GM19455 (cell line): ENCODE results near the gene KCNG1.
"Not testable (repeated sequence)": the region's sequence is repeated elsewhere in the genome, so short reads cannot be mapped to it uniquely, and the experiment has no call there.

Experiments used
- ATAC-seq: cut with Tn5 transposase; IDR thresholded peaks from one replicate; pipeline ENCODE4 v1.9.1; 2021; ENCODE audit not compliant: unreplicated experiment

The KCNG1 gene

DNA sequence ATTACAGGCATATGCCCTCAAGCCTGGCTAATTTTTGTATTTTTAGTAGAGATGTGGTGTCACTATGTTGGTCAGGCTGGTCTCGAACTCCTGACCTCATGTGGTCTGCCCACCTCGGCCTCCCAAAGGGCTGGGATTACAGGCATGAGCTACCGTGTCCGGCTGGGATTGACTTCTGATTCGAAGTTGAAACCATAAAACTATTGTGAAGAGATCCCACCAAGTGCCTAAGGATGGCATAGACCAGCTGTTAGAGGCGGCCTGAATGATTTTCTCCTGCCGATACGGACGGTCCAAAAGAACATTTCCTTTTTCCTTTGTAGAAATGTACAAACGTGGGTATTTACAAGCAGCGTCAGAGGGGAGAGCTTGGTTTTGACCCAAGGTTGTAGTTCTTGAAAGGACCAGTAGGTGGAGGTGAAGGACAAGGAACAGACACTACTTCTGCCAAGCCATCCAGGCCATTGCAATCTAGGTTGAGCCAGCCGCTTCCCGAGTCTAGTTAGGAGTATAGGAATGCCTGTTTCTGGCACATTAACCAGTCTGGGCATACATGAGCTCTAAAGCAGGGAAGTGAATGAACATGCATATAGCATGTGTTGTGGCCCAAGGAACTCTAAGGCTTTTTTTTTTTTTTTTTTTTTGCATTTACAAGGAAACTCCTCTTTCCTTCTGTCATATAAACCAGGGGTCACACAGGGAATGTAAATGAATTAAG is 35.3 kb downstream of the KCNG1 start:
- no peak for ATAC-seq

DNA sequence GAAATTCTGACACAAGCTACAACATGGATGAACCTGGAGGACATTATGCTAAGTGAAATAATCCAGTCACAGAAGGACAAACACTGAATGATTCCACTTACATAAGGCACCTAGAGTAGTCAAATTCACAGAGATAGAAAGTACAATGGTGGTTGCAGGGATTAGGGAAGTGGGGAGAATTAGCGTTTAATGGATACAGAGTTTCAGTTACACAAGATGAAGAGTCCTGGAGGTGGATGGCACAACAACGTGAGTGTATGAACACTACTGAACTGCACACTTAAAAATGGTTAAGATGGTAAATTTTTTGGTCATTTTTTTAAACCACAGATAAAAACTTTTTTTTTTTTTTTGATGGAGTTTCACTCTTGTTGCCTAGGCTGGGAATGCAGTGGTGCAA is 39.6 kb downstream of the KCNG1 start:
- ATAC-seq, result no peak

DNA sequence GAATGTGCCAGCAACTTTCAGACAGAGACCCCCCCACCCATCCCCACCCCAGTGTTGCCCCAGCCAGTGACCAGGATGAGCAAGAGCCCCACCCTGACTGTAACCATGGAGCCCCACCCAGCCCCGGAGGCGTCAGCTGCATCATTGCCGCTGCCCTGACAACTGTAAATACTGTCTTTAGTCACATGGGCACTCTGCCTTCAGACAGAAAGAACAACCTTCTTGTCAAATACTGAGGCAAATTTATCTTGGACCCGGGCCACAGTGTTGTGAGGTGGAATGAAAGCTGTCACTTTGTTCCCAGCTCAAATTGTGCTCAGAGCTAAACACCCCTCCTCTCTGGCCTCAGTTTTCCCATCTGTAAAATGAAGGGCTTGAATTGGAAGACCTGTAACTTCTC is 40.5 kb downstream of the KCNG1 start:
- ATAC-seq, result no peak

DNA sequence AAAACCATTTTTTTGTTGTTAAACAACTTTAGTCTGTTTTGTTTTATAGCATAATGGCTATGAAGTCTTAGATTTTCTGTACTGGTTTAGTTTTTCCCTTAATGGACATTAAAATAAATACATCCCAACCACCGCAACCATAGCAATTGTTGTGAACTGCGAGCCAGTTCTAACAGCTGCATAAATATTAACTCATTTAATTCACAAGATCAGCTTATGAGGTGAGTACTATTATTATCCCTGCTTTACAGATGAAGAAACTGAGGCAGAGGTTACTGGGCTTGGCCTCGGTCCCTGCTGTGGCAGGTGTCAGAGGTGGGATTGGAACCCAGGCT is 41.2 kb downstream of the KCNG1 start:
- ATAC-seq, result no peak

DNA sequence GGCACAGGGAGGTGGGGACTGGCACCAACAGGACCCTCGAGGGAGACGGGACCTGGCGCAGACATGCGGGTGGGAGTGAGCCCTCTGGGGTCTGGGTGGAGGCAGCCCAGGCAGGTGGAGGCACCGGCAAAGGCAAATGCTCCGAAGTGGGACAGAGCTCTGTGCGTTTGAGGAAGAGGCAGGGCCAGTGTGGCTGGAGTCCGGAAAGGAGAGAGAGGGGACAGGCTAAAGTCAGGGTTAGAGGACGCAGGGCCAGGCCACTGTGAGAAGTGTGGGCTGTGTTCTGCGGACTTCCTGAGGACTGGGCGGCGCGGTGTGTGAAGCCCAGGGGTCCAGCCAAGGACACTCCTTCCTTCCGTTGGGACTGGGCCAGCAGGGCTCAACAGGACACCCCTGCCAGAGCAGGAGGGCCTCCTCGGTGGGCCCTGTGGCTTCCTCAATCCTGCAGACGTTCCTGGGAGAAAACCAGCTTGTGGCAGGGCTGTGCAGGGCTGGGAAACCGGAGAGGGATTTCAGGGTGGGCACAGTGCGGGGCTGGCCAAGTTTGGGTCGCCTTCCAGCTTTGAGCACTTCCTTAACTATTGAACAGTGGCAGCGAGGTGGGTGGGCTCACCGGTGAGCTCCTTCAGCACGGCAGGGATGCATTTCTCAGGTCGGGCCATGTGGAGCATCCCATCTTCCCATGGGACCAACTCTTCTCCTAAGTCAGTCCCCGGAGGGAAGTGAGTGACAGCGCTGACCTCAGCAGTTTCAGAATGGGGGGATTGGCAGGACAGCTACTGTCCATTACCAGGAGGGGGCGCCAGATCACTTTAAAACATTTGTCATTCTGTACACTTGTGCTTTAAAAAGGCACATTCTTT is 41.8 kb downstream of the KCNG1 start:
- ATAC-seq, result no peak

DNA sequence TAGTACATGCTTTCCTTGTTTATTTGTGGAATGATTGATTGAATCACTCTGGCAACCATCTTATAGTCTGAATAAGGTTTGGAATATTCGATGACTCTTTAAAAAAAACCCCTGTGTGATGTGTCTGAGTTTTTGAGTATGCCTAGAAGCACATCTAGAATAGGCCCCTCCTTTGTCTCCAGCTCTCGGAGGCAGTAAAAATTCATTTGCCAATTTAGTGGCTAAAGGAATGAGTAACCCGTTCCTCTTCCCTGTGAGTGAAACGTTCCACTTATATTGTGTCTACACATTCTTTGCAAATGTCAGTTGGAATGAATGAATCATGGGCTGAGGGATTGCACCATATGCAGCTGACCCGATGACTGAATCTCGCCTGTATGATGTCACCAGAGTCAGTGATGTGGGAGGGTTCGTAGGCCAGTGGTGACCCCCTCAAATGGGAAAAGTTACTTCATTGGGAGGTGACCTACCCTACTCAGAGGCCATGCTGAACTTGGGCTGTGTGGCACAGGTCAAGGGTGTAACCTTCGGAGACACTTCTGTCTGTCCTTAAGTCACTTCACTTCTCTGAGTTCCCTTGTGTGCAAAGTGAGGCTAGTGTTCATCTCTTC is 42.7 kb downstream of the KCNG1 start:
- no peak for ATAC-seq

DNA sequence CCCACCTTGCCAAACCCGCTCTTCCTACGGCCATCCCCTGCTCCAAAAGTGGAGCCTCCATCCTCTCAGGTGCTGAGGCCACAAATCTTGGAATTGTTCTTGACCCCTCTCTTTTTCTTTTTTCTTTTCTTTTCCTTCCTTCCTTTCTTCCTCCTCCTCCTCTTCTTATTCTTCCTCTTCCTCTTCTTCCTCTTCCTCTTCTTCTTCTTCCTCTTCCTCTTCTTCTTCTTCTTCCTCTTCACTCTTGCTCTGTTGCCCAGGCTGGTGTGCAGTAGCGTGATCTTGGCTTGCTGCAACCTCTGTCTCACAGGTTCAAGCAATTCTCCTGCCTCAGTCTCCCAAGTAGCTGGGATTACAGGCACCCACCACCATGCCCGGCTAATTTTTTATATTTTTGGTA is 44.4 kb downstream of the KCNG1 start:
- not testable (repeated sequence) for ATAC-seq

DNA sequence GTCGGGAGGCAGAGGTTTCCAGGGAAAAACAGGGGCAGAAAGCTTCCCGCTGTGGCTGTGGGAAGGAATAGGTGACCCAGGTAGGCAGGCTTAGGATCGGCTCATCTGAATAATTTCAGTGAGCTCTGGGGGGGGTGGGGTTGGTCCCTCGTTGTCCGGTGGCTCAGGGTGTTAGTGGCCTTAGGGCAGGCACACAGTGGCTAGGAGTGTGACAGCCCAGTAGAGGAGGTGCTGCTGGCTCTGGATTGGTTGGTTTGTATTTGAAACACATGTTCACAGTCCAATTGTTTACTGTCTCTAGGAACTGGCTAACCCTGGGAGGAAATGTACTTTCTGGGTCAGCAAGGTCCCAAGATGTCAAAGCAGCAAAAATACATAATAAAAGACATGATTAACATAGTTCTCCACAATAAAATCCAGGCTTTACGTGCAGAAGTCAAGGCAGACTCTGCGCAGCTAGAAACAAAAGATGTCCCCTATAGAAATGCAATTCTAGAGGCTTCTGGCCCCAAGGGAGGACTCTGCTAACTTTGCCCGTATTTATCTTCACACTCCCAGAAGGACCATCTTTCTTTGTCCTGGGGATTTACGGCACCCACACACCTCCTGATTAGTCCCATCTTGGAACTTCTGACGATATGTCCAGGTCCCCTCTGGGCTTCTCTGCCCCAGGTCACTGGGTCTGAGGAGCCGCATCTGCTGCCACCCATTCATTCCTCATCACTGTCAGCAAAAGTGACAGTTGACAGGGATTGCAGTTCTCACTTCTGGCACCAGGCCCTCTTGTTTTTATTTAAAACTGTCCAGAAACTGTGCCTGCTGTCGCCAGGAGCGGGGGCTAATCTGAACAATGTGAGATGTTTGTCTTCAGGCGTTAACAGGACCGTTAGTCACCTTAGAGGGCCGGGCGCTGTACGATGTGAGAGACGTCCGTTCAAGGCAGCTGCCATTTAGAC is 45.6 kb downstream of the KCNG1 start:
- no peak for ATAC-seq

DNA sequence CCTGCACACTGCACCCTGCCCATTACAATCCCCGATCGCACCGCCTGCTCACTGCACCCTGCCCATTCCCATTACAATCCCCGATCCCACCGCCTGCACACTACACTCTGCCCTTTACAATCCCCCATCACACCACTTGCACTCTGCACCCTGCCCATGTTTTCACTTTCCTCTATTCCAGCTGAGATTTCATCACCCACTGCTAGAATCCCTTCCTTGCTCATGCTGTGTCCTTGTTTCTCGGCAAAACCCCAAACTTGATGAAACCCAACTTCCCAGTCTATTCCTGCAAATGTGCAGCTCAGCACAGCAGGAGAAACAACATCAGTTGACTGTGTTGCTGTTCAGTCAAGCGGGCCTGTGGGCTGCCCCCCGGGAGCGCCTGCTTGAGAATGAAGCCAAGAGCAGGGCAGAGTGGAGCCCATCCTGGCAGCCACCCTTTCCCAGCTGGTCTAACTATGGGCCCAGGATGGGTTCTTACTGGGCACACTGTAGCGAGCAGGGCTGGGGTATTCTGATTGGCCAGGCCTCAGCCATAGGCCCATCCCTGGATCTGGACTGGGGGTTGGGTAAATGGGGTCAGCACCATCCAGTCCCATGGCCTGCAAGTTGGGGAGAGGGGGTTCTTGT is 47.1 kb downstream of the KCNG1 start:
- ATAC-seq, result no peak

DNA sequence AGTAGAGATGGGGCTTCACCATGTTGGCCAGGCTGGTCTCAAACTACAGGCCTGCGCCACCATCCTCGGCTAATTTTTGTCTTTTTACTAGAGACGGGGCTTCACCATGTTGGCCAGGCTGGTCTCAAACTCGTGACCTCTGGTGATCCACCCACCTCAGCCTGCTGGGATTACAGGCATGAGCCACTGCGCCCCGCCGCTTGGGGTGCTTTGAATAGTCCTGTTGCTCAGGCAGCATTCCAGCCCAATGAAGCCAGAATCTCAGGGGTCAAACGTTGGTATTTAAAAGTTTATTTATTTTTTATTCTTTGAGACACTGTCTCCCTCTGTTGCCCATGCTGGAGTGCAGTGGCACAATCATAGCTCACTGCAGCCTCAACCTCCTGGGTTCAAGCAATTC is 53.0 kb downstream of the KCNG1 start:
- no peak for ATAC-seq

DNA sequence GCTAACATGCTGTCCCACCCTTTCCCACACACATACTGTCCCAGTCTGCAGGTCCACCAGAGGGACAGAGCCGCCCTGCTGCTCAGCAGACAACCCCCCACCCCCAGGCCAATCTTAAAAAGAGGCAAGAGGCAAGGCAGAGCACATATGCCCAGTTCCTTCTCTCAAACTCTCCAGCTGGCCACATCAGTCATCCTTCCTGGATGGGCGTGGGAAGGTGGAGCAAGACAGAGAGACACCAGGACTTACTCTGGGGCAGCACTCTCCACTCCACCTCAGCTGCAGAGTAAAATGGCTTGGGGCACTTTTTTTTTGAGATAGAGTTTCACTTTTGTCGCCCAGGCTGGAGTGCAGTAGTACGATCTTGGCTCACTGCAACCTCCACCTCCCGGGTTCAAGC is 53.5 kb downstream of the KCNG1 start:
- ATAC-seq, result no peak

DNA sequence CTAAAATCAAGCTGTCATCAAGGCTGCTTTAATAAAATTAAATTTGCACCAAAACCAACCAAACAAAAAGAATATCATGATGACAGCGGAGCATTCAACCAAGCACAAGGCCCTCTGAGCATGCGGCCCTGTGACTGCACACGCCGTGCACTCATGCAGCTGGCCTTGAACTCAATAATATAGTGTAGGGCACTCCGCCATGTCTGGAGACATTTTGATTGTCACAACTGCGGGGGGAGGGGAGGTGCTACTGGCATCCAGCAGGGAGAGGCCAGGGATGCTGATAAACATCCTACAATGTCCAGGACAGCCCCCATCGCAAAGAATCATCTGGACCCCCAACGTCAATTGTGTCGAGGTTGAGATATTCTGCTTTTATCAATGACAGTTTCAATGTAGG is 54.6 kb downstream of the KCNG1 start:
- ATAC-seq, result no peak

DNA sequence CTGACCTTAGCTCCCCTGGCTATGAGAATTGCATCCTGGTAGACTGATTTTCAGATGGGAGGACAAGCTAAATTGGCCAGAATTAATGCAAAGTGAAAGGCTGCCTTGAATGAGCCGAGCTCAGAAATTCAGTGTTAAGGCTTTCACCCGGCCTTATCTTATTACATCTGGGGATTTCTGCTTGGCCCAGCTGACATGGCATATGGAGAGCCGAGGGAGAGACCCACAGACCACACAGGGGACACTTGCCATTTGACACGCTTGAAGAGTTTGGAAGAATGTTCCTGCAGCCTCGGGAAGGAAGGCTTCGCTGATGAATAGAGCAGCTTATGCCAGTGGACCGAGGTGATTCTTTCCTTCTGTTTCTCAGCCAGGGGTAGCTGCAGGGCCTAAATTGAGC is 55.3 kb downstream of the KCNG1 start:
- no peak for ATAC-seq

DNA sequence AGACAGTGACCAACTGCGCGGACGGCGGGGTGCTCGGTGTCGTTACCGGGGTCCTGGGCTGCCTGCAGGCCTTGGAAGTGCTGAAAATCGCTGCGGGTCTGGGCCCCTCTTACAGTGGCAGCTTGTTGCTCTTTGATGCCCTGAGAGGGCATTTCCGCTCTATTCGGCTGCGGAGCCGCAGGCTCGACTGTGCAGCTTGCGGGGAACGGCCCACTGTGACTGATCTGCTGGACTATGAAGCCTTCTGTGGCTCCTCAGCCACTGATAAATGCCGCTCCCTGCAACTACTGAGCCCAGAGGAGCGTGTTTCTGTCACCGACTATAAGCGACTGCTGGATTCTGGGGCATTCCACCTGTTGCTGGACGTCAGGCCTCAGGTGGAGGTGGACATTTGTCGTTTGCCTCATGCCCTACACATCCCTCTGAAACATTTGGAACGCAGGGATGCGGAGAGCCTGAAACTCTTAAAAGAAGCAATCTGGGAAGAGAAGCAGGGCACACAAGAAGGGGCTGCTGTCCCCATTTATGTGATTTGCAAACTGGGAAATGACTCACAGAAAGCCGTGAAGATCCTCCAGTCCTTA is 63.3 kb downstream of the KCNG1 start:
- ATAC-seq, result no peak

DNA sequence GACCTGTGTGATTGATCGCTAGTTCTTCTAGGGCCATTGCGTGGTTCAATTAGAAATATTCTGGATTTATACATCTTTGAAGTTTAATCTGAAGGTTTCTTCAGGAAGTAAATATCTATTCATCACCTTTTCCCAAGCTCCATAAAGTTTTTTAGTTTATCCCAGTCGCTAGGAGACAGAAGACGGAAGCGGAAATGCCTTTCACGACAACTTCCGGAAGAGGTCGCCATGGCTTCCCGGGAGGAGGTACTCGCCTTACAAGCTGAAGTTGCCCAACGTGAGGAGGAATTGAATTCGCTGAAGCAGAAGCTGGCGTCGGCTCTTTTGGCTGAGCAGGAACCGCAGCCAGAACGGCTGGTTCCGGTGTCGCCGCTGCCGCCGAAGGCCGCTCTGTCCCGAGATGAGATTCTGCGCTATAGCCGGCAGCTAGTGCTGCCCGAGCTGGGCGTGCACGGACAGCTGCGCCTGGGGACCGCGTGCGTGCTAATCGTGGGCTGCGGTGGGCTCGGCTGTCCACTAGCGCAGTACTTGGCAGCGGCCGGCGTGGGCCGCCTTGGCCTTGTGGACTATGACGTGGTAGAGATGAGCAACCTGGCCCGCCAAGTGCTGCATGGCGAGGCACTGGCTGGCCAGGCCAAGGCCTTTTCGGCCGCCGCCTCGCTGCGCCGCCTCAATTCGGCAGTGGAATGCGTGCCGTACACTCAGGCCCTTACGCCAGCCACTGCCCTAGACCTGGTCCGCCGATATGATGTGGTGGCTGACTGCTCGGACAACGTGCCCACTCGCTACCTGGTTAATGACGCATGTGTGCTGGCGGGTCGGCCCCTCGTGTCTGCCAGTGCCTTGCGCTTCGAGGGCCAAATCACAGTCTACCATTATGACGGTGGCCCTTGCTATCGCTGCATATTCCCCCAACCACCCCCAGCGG is 64.0 kb downstream of the KCNG1 start, which contains the start of gene MOCS3:
Gene MOCS3, plus strand, starts transcription at position 204 of the 928 bp plus-strand sequence. Its CDS starts 25 bp downstream, at position 229.
- ATAC-seq, result peak; percentile 86

DNA sequence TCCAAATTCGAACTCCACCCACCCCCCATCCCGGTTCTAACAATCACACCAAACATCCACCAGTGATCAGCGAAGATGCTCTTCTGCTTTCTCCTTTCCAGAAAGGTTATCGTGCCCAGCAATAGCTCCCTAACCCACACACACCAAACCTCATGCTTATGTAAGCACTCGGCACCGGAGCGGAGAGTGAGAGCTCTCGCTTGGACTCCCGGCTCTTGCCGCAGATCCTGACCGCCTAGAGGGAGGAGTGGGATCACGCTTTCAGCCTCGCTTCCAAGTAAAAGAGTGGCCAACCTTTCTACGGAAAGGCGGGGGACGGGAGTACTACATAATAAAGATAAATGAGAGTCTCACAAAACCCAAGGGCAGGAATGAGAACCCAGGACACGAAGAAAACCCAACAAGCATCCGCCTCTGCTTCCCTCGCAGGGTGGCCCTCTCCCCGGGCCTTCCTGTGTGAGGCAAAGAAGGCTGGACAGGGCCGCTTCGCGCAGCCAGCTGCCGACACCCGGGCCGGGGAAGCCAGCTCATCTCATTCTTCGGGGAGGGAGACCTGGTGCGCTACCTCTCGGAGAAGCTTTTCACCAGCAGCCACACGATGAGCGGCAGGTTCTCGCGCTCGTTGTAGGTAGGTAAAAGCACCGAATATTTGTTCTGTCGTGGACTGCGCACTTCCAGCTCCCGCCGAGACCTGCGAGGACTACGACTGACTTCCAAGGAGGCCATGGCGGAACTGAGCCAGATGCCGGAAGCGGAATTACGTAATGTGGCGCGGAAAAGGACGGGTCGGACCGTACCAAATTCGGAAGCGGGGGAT is 64.9 kb downstream of the KCNG1 start, which contains the start of gene DPM1:
Gene DPM1, minus strand, starts transcription at position 735 of the 817 bp plus-strand sequence. Its CDS starts 9 bp downstream, at position 726.
- peak; percentile 81 for ATAC-seq

DNA sequence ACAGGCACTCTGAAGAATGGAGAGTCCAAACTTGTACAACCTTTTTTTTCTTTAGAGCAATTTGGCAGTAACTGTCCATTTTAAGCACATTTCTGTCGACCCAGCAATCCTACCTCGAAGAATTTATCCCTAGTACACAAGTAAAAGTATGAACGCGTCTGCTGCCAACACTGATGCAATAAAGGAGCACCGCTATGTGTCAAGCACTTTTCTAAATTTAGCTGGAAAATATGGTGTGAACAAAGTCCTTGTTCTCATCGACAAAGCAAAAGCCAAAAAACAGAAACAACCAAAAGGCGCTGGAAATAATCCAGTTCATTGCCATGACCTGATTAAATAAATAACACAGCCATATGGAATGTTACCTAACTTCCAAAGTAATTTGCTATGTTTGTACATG is 65.6 kb downstream of the KCNG1 start:
- no peak for ATAC-seq

DNA sequence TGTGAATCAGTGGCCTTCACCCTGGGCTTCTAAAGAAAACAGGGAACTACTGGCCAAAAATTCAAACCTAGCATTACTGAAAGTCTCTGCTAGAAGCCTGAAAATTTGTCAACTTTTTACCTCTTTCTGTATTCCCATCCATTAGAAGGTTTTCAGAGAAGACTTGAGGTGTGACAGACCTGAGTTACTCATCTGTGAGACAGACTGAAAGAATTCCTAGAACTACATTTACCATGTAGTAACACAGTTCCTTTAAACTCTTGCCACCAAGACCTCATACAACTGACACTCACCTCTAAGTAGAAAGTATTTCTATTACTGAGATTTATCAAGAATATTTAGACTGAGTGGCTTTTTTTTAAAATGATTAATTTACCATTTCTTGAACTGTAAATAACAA is 69.1 kb downstream of the KCNG1 start:
- ATAC-seq, result no peak
